Peyer's patch (tissue), 4 donors: ENCODE results near the gene FOSL1. TPM values are rescaled to one million over a fixed set of nuclear protein-coding genes. Genes with fewer than 3 reads are reported as not detected.
A peak's percentile ranks its signal among the peaks of the same experiment; 100 is the strongest.

Source experiments
- DNase-seq, 3 donors: peaks; one replicate each; pipeline ENCODE4 v3.0.0-alpha.2; 2017 to 2019
- H3K27ac ChIP-seq, 4 donors: fragments of 200-600 bp; sonication (generic); one replicate each; pipeline ENCODE4 v1.5.1; 2016 to 2019
- H3K27me3 ChIP-seq, 2 donors: fragments of 200-600 bp; sonication (generic); one replicate each; pipeline ENCODE4 v1.5.1; 2019
- H3K36me3 ChIP-seq, 3 donors: fragments of 200-600 bp; sonication (generic); one replicate each; pipeline ENCODE4 v1.5.1; 2016 to 2019
- H3K4me1 ChIP-seq, 4 donors: fragments of 200-600 bp; sonication (generic); one replicate each; pipeline ENCODE4 v1.5.1; 2016 to 2019
- H3K4me3 ChIP-seq, 4 donors: fragments of 200-600 bp; sonication (generic); 1 replicate in 3 of 4; 2 replicates in 1 of 4; pipeline ENCODE4 v1.5.1; 2016 to 2019; ENCODE audit warnings: mild to moderate bottlenecking in 1 of 4
- H3K9me3 ChIP-seq, 4 donors: fragments of 200-600 bp; sonication (generic); one replicate each; pipeline ENCODE4 v1.5.1; 2016 to 2019; ENCODE audit warnings: mild to moderate bottlenecking in 1 of 4
- CTCF ChIP-seq, 6 experiments: fragments of 450-650 bp in 4 of 6; fragments of 200-600 bp in 2 of 6; sonication (generic) in 1 of 6; IDR thresholded peaks; one replicate each; pipeline ENCODE4 v1.5.1; 2017 to 2019; ENCODE audit warnings: antibody characterized with exemption in 6 of 6, mild to moderate bottlenecking in 3 of 6, moderate library complexity in 1 of 6
- POLR2A ChIP-seq, 2 donors: fragments of 450-650 bp; IDR thresholded peaks; one replicate each; pipeline ENCODE4 v1.5.1; 2017; ENCODE audit warnings: antibody characterized with exemption in 2 of 2, mild to moderate bottlenecking in 2 of 2, moderate library complexity in 2 of 2
- total RNA-seq, 4 donors: library from RNA; depleted of rRNA; stranded (reverse); fragments of >200 nt; gene quantifications; one replicate each; pipeline ENCODE4 v1.1.0, GENCODE V29; 2016

The FOSL1 gene
- total RNA-seq, 4 donors from 2014 or later, result 1.5 to 7.4 (median 1.7) TPM; not detected in 1

GRCh38 chr11:65883786-65884715, 16.1 kb downstream of the FOSL1 start:
- no peaks in the 10 kb centered on the region for H3K27me3 ChIP-seq
- no peaks in the 10 kb centered on the region for H3K9me3 ChIP-seq
- DNase-seq, result no peak
- TF ChIP-seq POLR2A (IDR thresholded peaks at IDR 0.05) (no peak), CTCF (IDR thresholded peaks at IDR 0.05) (no peak)
- peaks cover 0 to 32% (median 0%) of the 10 kb centered on the region in 3 donors for H3K36me3 ChIP-seq
- H3K4me1 ChIP-seq, result peaks cover 0 to 37% (median 8%) of the 10 kb centered on the region in 4 donors
- no peak overlapping the region for H3K4me3 ChIP-seq
- H3K27ac ChIP-seq, result no peak overlapping the region

DNA sequence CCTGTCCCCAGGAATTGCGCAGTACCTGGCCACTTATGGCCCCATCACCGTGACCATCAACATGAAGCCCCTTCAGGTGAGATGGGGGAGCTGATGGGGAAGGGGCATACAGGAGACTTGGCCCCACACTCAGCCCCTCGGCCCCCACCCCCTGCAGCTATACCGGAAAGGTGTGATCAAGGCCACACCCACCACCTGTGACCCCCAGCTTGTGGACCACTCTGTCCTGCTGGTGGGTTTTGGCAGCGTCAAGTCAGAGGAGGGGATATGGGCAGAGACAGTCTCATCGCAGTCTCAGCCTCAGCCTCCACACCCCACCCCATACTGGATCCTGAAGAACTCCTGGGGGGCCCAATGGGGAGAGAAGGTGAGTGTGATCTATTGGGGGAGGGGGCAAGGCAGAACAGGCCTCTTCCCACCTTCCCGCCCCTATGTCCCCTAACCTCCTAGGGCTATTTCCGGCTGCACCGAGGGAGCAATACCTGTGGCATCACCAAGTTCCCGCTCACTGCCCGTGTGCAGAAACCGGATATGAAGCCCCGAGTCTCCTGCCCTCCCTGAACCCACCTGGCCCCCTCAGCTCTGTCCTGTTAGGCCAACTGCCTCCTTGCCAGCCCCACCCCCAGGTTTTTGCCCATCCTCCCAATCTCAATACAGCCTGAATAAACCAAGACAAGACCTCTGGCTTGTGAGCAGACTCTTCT, 17.0 kb downstream of the FOSL1 start:
- Histone ChIP-seq H3K4me1 (peaks cover 0 to 33% (median 7%) of the 10 kb centered on the region in 4 donors), H3K27ac (no peak overlapping the region), H3K4me3 (no peak overlapping the region), H3K27me3 (no peaks in the 10 kb centered on the region), H3K9me3 (no peaks in the 10 kb centered on the region), H3K36me3 (peaks cover 0 to 32% (median 0%) of the 10 kb centered on the region in 3 donors)
- TF ChIP-seq CTCF (IDR thresholded peaks at IDR 0.05), result no peak
- no peak for TF ChIP-seq POLR2A (IDR thresholded peaks at IDR 0.05)
- DNase-seq, result no peak

GRCh38 chr11:65882120-65883057, 17.8 kb downstream of the FOSL1 start:
- no peak overlapping the region for H3K4me3 ChIP-seq
- peaks cover 0 to 32% (median 0%) of the 10 kb centered on the region in 3 donors for H3K36me3 ChIP-seq
- H3K4me1 ChIP-seq, result peaks cover 0 to 27% (median 7%) of the 10 kb centered on the region in 4 donors
- no peak overlapping the region for H3K27ac ChIP-seq
- no peaks in the 10 kb centered on the region for H3K27me3 ChIP-seq
- no peak for TF ChIP-seq POLR2A (IDR thresholded peaks at IDR 0.05)
- TF ChIP-seq CTCF (IDR thresholded peaks at IDR 0.05), result no peak
- DNase-seq, result no peak
- H3K9me3 ChIP-seq, result no peaks in the 10 kb centered on the region

DNA sequence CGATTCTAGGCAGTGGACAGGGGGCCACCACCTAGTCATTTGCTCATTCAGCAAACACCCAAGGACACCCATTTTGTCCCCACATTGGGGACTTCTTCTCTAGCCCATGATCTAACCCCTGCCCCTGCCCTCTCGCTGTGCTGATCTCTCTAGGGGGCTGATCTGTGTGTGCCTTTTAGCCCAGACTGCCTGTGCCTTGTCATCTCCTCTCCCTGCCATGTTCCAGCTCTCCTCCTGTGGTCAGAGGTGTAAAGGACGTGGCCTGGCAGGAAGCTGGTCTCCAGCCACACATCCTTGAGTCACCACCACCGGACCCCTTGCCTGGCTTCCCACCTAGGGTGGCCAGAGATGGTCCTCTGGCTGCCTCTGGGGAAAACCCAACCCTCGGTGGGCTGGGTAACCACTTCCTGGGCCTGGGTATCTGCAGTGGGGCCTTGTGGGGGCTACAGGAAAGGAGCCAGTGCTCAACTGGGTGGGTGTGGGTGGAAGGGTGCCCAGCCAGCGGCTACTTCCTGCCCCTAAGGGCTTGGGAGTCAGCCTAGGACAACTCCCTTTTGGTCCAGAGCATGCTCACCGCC, 19.3 kb downstream of the FOSL1 start:
- Histone ChIP-seq H3K27me3 (no peaks in the 10 kb centered on the region), H3K4me3 (no peak overlapping the region), H3K36me3 (peaks cover 0 to 32% (median 0%) of the 10 kb centered on the region in 3 donors), H3K4me1 (peaks cover 0 to 13% (median 4%) of the 10 kb centered on the region in 4 donors), H3K9me3 (no peaks in the 10 kb centered on the region), H3K27ac (peak overlapping the region in 1 of 4 donors; percentile 21)
- no peak for TF ChIP-seq CTCF (IDR thresholded peaks at IDR 0.05)
- no peak for TF ChIP-seq POLR2A (IDR thresholded peaks at IDR 0.05)
- DNase-seq, result no peak
